ENCODE data around the gene ACTR5. TPM values are rescaled to one million over a fixed set of nuclear protein-coding genes. Genes with fewer than 3 reads are reported as not detected.

ACTR5 gene
- total and polyA plus RNA-seq, 2 of the 13 experiments (the other 11 are each of a cell fraction or from before 2014, with no cell fraction given), result 19.5 to 20.5 TPM

DNA sequence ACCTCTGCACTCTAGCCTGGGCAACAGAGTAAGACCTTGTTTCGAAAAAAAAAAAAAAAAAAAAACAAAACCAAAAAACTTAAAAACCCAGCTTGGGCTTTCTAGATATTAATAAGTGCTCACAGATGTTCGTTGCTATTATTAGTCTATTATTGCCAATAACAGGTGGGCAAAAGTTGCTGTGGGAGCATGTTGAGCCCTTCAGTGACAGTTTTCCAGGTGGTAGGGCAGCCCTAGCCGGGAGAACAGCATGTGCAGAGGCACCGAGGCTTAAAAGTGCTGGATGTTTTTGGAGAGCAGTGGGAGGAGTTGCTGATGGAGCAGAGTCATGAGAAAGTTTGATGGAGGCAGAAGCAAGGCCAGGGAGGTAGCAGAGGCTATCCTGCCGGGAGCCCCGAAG lies 61.7 kb downstream of the ACTR5 start:
- Histone ChIP-seq H2AFZ (ENCODE audit: low read length) (no peak overlapping the region), H3K36me3 (replicated peaks in 1 of 2; ENCODE audit: control insufficient read depth in 1 of 2, insufficient read depth in 2 of 2, low read length in 2 of 2) (no peaks in the 10 kb centered on the region), H4K20me1 (ENCODE audit: insufficient read depth, low read length) (no peaks in the 10 kb centered on the region), H3K4me1 (ENCODE audit: insufficient read depth, low read length) (peaks cover 20% of the 10 kb centered on the region), H3K27me3 (ENCODE audit: control insufficient read depth in 1 of 2, insufficient read depth in 2 of 2, low read length in 2 of 2) (peaks cover 15 to 63% of the 10 kb centered on the region in 2 experiments), H3K4me3 (replicated peaks in 1 of 3; ENCODE audit: insufficient read depth in 1 of 3, low read depth in 2 of 3, low read length in 3 of 3) (no peak overlapping the region), H3K4me2 (ENCODE audit: low read depth, low read length) (no peak overlapping the region), H3K27ac (ENCODE audit: extremely low read length, insufficient read depth, low read length) (no peak overlapping the region), H3K79me2 (ENCODE audit: insufficient read depth, low read length) (no peaks in the 10 kb centered on the region), H3K9me3 (ENCODE audit: low read length) (no peaks in the 10 kb centered on the region), H3K9ac (ENCODE audit: insufficient read depth, low read depth, low read length) (no peak overlapping the region)
- no peak for ATAC-seq
- POLR2A ChIA-PET, result no interaction called here
- no TSS peak for BruUV-seq (replicated peaks)
- in situ Hi-C loops (cut with HindIII; ENCODE audit: extremely low pct_ligation_motif_present, low pct_unique_long_range_greater_than_20kb) (no loop called here), intact Hi-C loops (cut with micrococcal nuclease; ENCODE audit: unreplicated experiment) (no loop called here)
- no peak for DNase-seq (ENCODE audit: low spot score)
- FAIRE-seq, result no peak
- 4% methylated on average over 6 of the region's 6 CpGs for WGBS (ENCODE audit: low lambda C conversion rate)
- no peak for TF ChIP-seq ERF (CRISPR knock-in tag; IDR thresholded peaks at IDR 0.05)
- TF ChIP-seq MBNL3 (CRISPR knock-in tag; conservative IDR thresholded peaks at IDR 0.05), result no peak
- no peak for TF ChIP-seq ZNF746 (CRISPR knock-in tag; IDR thresholded peaks at IDR 0.05)
- no peak for TF ChIP-seq ZNF891 (CRISPR knock-in tag; IDR thresholded peaks at IDR 0.05)
- no peak for TF ChIP-seq SRSF4 (IDR thresholded peaks at IDR 0.05; ENCODE audit: low read depth, low read length, poor library complexity, severe bottlenecking)
- no peak for TF ChIP-seq SP140L (CRISPR knock-in tag; IDR thresholded peaks at IDR 0.05; ENCODE audit: borderline replicate concordance)
- no peak for TF ChIP-seq ARID5B (CRISPR knock-in tag; IDR thresholded peaks at IDR 0.05)
- TF ChIP-seq ZXDC (CRISPR knock-in tag; IDR thresholded peaks at IDR 0.05), result no peak
- CTCF ChIA-PET (ENCODE audit: low intra/inter-chr PET ratio, low total read pairs), result no interaction called here
